HepG2 (cell line): ENCODE measurements around the gene GATAD2B. TPM values are rescaled to one million over a fixed set of nuclear protein-coding genes. Genes with fewer than 3 reads are reported as not detected.

Experiments
- ATF6 ChIP-seq: sonication (generic); formaldehyde crosslinking; conservative IDR thresholded peaks from 2 replicates; pipeline ENCODE4 v1.4.0; 2020; ENCODE audit warnings: missing genetic modification reagents
- ATM ChIP-seq: fragments of 450-650 bp; IDR thresholded peaks from 2 replicates; pipeline ENCODE4 v1.7.1; 2017; ENCODE audit warnings: mild to moderate bottlenecking, borderline replicate concordance
- GATA4 ChIP-seq: sonication (generic); IDR thresholded peaks from 2 replicates; pipeline ENCODE4 v1.6.1; 2016; ENCODE audit warnings: antibody characterized with exemption, low read depth, borderline replicate concordance
- HNRNPL ChIP-seq: fragments of 200-400 bp; formaldehyde crosslinking; IDR thresholded peaks from 2 replicates; pipeline ENCODE4 v1.6.1; 2017; ENCODE audit warnings: mild to moderate bottlenecking, low read depth, low read length
- HOXA7 ChIP-seq: sonication (generic); formaldehyde crosslinking; IDR thresholded peaks from 2 replicates; pipeline ENCODE4 v1.8.1; 2022; ENCODE audit warnings: mild to moderate bottlenecking, missing genetic modification reagents, moderate library complexity
- KAT2B ChIP-seq: fragments of 150-350 bp; IDR thresholded peaks from 2 replicates; pipeline ENCODE4 v1.6.1; 2014; ENCODE audit warnings: low read depth, low read length, borderline replicate concordance
- KDM1A ChIP-seq: IDR thresholded peaks from 2 replicates; pipeline ENCODE4 v1.6.1; 2016; ENCODE audit warnings: missing compliant biosample characterization
- NFYC ChIP-seq: IDR thresholded peaks from 2 replicates; pipeline ENCODE4 v1.6.1; 2016; ENCODE audit warnings: missing genetic modification reagents, missing compliant biosample characterization
- NR3C1 ChIP-seq: sonication (generic); formaldehyde crosslinking; IDR thresholded peaks from 2 replicates; pipeline ENCODE4 v1.4.0; 2020; ENCODE audit warnings: missing genetic modification reagents
- ONECUT2 ChIP-seq: sonication (generic); formaldehyde crosslinking; IDR thresholded peaks from 2 replicates; pipeline ENCODE4 v1.4.0; 2020; ENCODE audit warnings: missing genetic modification reagents
- RAD21 ChIP-seq: fragments of 450-650 bp; formaldehyde crosslinking; IDR thresholded peaks from 2 replicates; pipeline ENCODE4 v1.5.0; 2020; ENCODE audit warnings: mild to moderate bottlenecking
- SKI ChIP-seq: fragments of 450-650 bp; IDR thresholded peaks from one replicate; pipeline ENCODE4 v1.6.1; 2018; ENCODE audit warnings: mild to moderate bottlenecking; ENCODE audit not compliant: partially characterized antibody
- SP2 ChIP-seq: sonication (generic); formaldehyde crosslinking; IDR thresholded peaks from 2 replicates; pipeline ENCODE4 v1.5.1; 2020; ENCODE audit warnings: mild to moderate bottlenecking, missing genetic modification reagents
- SRF ChIP-seq: IDR thresholded peaks from 2 replicates; pipeline ENCODE4 v1.6.1; 2011; ENCODE audit warnings: mild to moderate bottlenecking, low read depth, low read length, moderate library complexity
- SRY ChIP-seq: sonication (generic); formaldehyde crosslinking; IDR thresholded peaks from 2 replicates; pipeline ENCODE4 v1.8.0; 2022; ENCODE audit warnings: mild to moderate bottlenecking, missing genetic modification reagents
- THAP11 ChIP-seq: IDR thresholded peaks from 2 replicates; pipeline ENCODE4 v1.6.1; 2016; ENCODE audit warnings: missing biosample characterization, missing genetic modification reagents
- ZBTB1 ChIP-seq: sonication (generic); formaldehyde crosslinking; IDR thresholded peaks from 2 replicates; pipeline ENCODE4 v1.4.0; 2020; ENCODE audit warnings: missing genetic modification reagents, borderline replicate concordance
- ZBTB2 ChIP-seq: sonication (generic); formaldehyde crosslinking; IDR thresholded peaks from 2 replicates; pipeline ENCODE4 v1.8.0; 2022; ENCODE audit warnings: low read depth, missing genetic modification reagents
- ZBTB44 ChIP-seq: sonication (generic); formaldehyde crosslinking; IDR thresholded peaks from 2 replicates; pipeline ENCODE4 v1.4.0; 2020; ENCODE audit warnings: missing genetic modification reagents
- ZFX ChIP-seq: sonication (generic); formaldehyde crosslinking; IDR thresholded peaks from 2 replicates; pipeline ENCODE4 v1.4.0; 2020; ENCODE audit warnings: mild to moderate bottlenecking, low read depth, missing genetic modification reagents, moderate library complexity
- ZNF230 ChIP-seq: sonication (generic); formaldehyde crosslinking; IDR thresholded peaks from 2 replicates; pipeline ENCODE4 v1.4.0; 2020; ENCODE audit warnings: mild to moderate bottlenecking, missing genetic modification reagents
- ZNF253 ChIP-seq: sonication (generic); formaldehyde crosslinking; IDR thresholded peaks from 2 replicates; pipeline ENCODE4 v1.8.0; 2022; ENCODE audit warnings: mild to moderate bottlenecking, missing genetic modification reagents, borderline replicate concordance
- ZNF331 ChIP-seq: sonication (generic); formaldehyde crosslinking; IDR thresholded peaks from 2 replicates; pipeline ENCODE4 v1.4.0; 2020; ENCODE audit warnings: missing genetic modification reagents
- ZNF430 ChIP-seq: sonication (generic); formaldehyde crosslinking; IDR thresholded peaks from 2 replicates; pipeline ENCODE4 v1.9.0; 2021; ENCODE audit warnings: mild to moderate bottlenecking, missing genetic modification reagents
- ZNF615 ChIP-seq: sonication (generic); formaldehyde crosslinking; IDR thresholded peaks from 2 replicates; pipeline ENCODE4 v1.5.0; 2020; ENCODE audit warnings: mild to moderate bottlenecking, missing genetic modification reagents, borderline replicate concordance
- ZNF644 ChIP-seq: IDR thresholded peaks from 2 replicates; pipeline ENCODE4 v1.6.1; 2016; ENCODE audit warnings: low read depth
- ZNF678 ChIP-seq: sonication (generic); formaldehyde crosslinking; IDR thresholded peaks from 2 replicates; pipeline ENCODE4 v1.4.0; 2020; ENCODE audit warnings: mild to moderate bottlenecking, missing genetic modification reagents
- ZNF891 ChIP-seq: sonication (generic); formaldehyde crosslinking; IDR thresholded peaks from 2 replicates; pipeline ENCODE4 v1.5.0; 2020; ENCODE audit warnings: mild to moderate bottlenecking, missing genetic modification reagents
- polyA plus RNA-seq, 8 experiments: library from polyadenylated mRNA; depleted of rRNA in 3 of 8; stranded (reverse) in 7 of 8; unstranded in 1 of 8; fragments of >200 nt; fragmentation: Illumina TruSeq in 4 of 8; extraction: Trizol in 4 of 8; gene quantifications; 2 replicates each; pipeline versions ENCODE4 v1.2.1 to v1.2.3, GENCODE V29; 2011 to 2016; ENCODE audit warnings: low read depth in 4 of 8, missing spikeins in 1 of 8, mixed read lengths in 1 of 8; ENCODE audit not compliant: insufficient read depth in 1 of 8
- total RNA-seq, 5 experiments: library from RNA; depleted of rRNA; stranded (reverse); fragments of >200 nt; fragmentation: Illumina TruSeq; extraction: Trizol; gene quantifications; 2 replicates each; pipeline ENCODE4 v1.2.3, GENCODE V29; 2016; ENCODE audit warnings: low read depth in 1 of 5

GATAD2B gene
- total and polyA plus RNA-seq, 2 of the 13 experiments (the other 11 are each of a cell fraction or from before 2014, with no cell fraction given), result 3.2 to 5.2 TPM

- TF ChIP-seq GATA4 (no peak), ZBTB44 (CRISPR knock-in tag) (no peak), ZNF891 (no peak), ZNF678 (CRISPR knock-in tag) (no peak), NR3C1 (no peak), ONECUT2 (CRISPR knock-in tag) (no peak), SRY (no peak), SKI (no peak), ZNF253 (CRISPR knock-in tag) (no peak), HOXA7 (CRISPR knock-in tag) (no peak), KAT2B (no peak), THAP11 (CRISPR knock-in tag) (no peak), ZNF644 (no peak), RAD21 (no peak), ZBTB1 (no peak), ATF6 (CRISPR knock-in tag) (no peak), NFYC (no peak), ATM (no peak), ZFX (CRISPR knock-in tag) (peak; percentile 72; the same call in 1 of the 2 replicates), ZNF430 (CRISPR knock-in tag) (no peak), SP2 (CRISPR knock-in tag) (no peak), HNRNPL (no peak), SRF (no peak), ZNF615 (CRISPR knock-in tag) (no peak), ZNF230 (CRISPR knock-in tag) (no peak), ZBTB2 (CRISPR knock-in tag) (peak; percentile 64; the same call in 1 of the 2 replicates), ZNF331 (no peak), KDM1A (CRISPR knock-in tag) (no peak)
These were observed 448 bp downstream of the GATAD2B start (continued) for GRCh38 chr1:153922076-153922971.
